Measurements from ENCODE around the gene PCGF6.
A peak's percentile ranks its signal among the peaks of the same experiment; 100 is the strongest.
"Not testable (repeated sequence)": the region's sequence is repeated elsewhere in the genome, so short reads cannot be mapped to it uniquely, and the experiment has no call there.

The PCGF6 gene

DNA sequence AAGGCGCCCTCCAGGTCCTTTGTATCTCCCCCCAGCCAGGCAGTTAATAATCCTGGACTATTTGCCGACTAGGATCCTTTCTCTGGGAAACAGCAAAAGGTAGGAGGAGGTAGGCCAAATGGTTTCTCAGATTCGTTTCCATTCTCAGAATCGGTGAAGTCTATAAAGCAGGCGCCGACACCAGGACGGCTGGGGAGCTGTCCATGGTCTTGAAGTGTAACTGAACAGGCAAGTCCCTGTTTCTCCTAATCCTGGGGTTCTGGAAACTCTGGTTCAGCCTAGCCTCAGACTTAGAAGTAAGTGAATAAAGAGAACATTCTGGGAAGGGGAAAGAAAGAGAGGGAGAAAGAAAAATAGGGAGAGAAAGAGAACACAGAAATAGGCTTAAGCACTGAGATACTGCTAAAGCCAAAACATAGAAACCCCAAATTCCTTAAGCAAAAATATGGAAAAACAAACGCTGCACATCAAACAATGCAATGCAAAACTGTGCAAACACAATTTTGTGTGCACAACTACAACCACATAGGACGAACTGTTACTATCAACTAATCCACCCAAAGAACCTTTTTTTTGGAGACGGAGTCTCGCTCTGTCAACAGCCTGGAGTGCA, 85.1 kb downstream of the PCGF6 start:
- in situ Hi-C loops (cut with HindIII; ENCODE audit: low pct_unique_long_range_greater_than_20kb, low sequenced_read_pairs): no loop called here
- DNase-seq (ENCODE audit: low read depth in 1 of 2, low spot score in 1 of 2): peak; percentile 49 to 84
- TF ChIP-seq JUND (IDR thresholded peaks at IDR 0.05; ENCODE audit: low read depth): no peak

DNA sequence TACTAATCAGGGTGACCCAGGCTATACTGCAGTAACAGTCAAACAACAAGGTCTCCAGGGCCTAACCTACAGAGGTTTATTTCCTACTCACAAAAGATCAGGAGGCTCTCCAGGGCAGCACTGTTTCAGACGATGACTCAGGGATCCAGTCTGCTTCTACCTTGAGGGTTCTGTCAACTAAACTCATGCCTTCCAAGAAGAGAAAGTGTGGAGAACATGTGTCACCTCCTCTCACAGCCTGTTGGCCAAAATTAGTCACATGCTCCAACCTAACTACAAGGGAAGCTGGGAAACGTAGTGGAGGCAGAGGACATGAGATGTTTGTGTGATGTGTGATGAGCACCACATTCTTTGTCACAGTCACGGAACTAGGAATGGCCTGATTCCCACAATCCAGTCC, 88.7 kb downstream of the PCGF6 start:
- TF ChIP-seq JUND (IDR thresholded peaks at IDR 0.05; ENCODE audit: low read depth): no peak
- no peak for DNase-seq (ENCODE audit: low read depth in 1 of 2, low spot score in 1 of 2)
- in situ Hi-C loops (cut with HindIII; ENCODE audit: low pct_unique_long_range_greater_than_20kb, low sequenced_read_pairs): no loop called here

DNA sequence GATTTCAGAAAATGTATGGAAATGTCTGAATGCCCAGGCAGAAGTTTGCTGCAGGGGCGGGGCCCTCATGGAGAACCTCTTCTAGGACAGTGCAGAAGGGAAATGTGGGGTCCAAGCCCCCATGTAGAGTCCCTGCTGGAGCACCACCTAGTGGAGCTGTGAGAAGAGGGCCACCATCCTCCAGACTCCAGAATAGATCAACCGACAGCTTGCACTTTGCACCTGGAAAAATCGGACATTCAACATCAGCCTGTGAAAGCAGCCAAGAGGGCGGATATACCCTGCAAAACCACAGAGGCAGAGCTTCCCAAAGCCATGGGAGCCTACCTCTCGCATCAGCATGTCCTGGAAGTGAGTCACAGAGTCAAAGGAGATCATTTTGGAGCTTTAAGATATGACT, 91.0 kb downstream of the PCGF6 start:
- in situ Hi-C loops (cut with HindIII; ENCODE audit: low pct_unique_long_range_greater_than_20kb, low sequenced_read_pairs): no loop called here
- TF ChIP-seq JUND (IDR thresholded peaks at IDR 0.05; ENCODE audit: low read depth): no peak

DNA sequence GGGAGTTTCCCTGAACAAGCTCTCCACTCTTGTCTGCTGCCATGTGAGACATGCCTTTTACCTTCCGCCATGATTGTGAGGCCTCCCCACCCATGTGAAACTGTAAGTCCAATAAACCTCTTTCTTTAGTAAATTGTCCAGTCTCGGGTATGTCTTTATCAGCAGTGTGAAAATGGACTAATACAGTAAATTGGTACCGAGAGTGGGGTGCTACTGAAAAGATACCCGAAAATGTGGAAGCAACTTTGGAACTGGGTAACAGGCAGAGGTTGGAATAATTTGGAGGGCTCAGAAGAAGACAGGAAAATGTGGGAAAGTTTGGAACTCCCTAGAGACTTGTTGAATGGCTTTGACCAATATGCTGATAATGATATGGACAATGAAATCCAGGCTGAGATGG, 92.0 kb downstream of the PCGF6 start:
- DNase-seq (ENCODE audit: low read depth in 1 of 2, low spot score in 1 of 2); in situ Hi-C loops (cut with HindIII; ENCODE audit: low pct_unique_long_range_greater_than_20kb, low sequenced_read_pairs): not testable (repeated sequence)

More for the DNA sequence above, 91.0 kb downstream of the PCGF6 start:
- DNase-seq (ENCODE audit: low read depth in 1 of 2, low spot score in 1 of 2): no peak

DNA sequence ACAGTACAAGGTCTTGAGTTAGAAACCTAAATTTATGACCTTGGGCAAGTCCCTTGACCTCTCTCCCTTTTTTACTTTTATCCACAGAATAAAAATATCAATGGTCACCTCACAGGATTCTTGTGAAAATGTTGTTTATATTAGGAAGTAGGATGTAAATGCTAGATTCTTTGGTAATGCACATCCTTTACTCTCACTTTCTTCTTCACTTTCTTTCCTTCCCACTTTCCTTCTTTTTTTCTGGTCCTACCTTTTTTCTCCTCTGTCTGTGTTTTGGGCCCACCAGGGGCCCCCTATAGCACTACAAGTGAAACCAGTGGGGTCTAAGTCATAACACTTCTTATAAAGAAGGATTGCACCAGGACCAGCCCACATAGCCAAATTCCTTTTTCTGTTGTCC, 93.1 kb downstream of the PCGF6 start:
- DNase-seq (ENCODE audit: low read depth in 1 of 2, low spot score in 1 of 2): no peak
- in situ Hi-C loops (cut with HindIII; ENCODE audit: low pct_unique_long_range_greater_than_20kb, low sequenced_read_pairs): no loop called here
- TF ChIP-seq JUND (IDR thresholded peaks at IDR 0.05; ENCODE audit: low read depth): no peak

DNA sequence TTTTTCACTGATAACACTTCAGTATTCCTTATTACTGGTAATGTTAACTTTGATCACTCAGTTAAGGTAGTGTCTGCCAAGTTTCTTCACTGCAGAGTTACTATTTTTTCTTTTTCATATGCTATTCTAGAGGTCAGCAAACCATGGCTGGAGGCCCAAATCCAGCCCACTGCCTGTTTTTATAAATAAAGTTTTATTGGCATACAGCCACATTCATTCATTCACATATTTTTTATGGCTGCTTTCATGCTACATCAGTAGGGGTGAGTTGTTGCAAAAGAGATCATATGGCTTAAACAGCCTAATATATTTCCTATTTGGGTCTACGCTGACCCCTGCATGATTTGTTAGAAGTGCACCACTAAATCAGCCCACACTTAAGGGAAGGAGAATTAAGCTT, 94.3 kb downstream of the PCGF6 start:
- no peak for TF ChIP-seq JUND (IDR thresholded peaks at IDR 0.05; ENCODE audit: low read depth)
- DNase-seq (ENCODE audit: low read depth in 1 of 2, low spot score in 1 of 2): no peak
- in situ Hi-C loops (cut with HindIII; ENCODE audit: low pct_unique_long_range_greater_than_20kb, low sequenced_read_pairs): no loop called here

DNA sequence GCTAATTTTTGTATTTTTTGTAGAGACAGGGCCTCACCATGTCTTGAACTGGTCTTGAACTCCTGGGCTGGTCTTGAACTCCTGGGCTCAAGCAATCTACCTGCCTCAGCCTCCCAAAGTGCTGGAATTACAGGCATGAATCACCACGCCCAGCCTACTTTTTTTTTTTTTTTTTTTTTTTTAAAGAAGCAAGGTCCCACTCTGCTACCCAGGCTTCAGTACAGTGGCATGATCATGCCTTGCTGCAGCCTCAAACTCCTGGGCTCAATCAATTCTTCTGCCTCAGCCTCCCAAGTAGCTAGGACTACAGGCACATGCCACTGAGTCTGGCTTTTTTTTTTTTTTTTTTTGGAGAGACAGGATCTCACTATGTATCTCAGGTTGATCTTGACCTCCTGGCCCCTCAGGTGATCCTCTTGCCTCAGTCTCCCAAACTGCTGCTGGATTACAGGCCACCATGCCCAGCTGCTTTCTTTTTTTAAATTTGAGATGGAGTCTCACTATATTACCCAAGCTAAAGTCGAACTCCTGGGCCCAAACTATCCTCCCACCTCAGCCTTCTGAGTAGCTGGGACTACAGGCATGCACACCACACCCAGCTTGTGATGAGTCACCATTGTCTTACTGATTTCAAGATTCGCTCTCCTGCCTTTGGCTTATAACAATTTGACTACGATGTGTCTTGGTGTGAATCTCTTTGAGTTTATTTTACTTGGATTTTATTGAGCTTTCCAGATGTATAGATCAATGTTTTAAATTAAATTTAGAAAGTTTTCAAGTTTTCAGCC, 96.2 kb downstream of the PCGF6 start:
- in situ Hi-C loops (cut with HindIII; ENCODE audit: low pct_unique_long_range_greater_than_20kb, low sequenced_read_pairs): no loop called here
- TF ChIP-seq JUND (IDR thresholded peaks at IDR 0.05; ENCODE audit: low read depth): no peak
- no peak for DNase-seq (ENCODE audit: low read depth in 1 of 2, low spot score in 1 of 2)

DNA sequence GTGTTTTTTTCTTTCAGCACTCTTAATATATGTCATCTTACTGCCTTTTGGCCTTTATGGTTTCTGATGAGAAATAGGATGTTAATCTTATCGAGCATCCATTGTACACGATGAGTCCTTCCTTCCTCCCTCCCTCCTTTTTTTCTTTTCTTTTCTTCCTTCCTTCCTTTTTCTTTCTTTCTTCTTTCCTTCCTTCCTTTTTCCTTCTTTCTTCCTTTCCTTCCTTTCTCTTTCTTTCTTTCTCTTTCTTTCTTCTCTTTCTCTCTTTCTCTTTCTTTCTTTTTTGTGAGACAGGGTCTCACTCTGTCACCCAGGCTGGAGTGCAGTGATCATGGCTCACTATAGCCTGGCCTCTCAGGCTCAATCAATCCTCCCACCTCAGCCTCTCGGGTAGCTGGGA, 96.8 kb downstream of the PCGF6 start:
- DNase-seq (ENCODE audit: low read depth in 1 of 2, low spot score in 1 of 2): no peak
- no peak for TF ChIP-seq JUND (IDR thresholded peaks at IDR 0.05; ENCODE audit: low read depth)
- in situ Hi-C loops (cut with HindIII; ENCODE audit: low pct_unique_long_range_greater_than_20kb, low sequenced_read_pairs): no loop called here

Data from T47D (cell line).